Measurements from ENCODE around the gene LINC01488. TPM values are rescaled to one million over a fixed set of nuclear protein-coding genes. Genes with fewer than 3 reads are reported as not detected.

LINC01488 gene
- total and polyA plus RNA-seq, 2 donors (not counting 1 experiment from before 2014, with no cell fraction given): not detected

DNA sequence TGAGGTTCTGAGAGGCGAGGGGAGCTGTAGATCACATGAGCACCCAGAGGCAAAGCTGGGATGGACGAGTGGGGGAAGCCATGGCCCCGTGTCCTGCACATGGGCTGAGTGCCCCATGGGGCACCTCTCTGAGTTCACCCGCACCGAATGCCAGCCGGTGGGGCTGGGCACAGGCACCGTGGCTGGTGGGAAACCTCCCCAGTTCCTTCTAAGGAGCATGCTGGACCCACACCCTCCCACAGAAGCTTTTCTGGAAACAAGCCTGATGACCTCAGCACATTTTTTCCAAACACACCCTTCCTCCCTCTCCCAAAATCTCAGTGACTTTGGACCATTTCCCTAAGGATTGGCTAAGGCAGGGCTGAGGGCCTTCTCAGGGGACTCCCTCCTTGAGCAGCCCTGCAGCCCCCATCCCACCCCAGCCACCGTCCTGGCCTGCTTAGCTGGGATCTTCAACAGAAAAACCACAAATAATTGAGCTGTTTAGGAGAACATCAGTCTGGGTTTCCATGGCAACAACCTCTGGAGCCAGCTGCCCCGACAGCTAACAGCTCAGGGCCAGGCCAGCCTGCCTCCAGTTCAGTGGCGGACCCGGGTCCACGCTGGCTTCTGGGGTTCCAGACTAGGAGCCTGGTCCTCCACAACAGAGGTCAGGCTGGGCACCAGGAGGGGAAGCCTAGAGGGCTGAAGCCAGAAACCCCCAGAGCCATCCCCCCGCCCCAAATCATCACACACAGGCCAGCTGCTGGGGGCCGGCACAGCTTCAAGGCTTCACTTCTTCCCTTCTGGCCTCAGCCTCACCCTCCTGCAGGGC lies 18.1 kb upstream of the LINC01488 start:
- intact Hi-C loops (cut with micrococcal nuclease): no loop called here
- Mint-ChIP-seq H3K9me3 (ENCODE audit: insufficient read depth) (peaks cover 10% of the 10 kb centered on the region), H3K4me1 (peaks cover 2% of the 10 kb centered on the region), H3K4me3 (no peak overlapping the region), H3K27me3 (peaks cover 18% of the 10 kb centered on the region), H3K27ac (no peak overlapping the region)
- Histone ChIP-seq H3K4me1 (ENCODE audit: control insufficient read depth in 2 of 2, insufficient read depth in 2 of 2, low read length in 2 of 2) (no peaks in the 10 kb centered on the region), H3K9ac (ENCODE audit: low read length) (no peak overlapping the region), H3K4me3 (ENCODE audit: control extremely low read depth in 1 of 5, extremely low read depth in 1 of 5, insufficient read depth in 1 of 5, low read depth in 2 of 5, low read length in 4 of 5) (no peak overlapping the region), H3K27ac (ENCODE audit: low read length in 2 of 2) (no peak overlapping the region), H3K4me2 (replicated peaks; ENCODE audit: low read depth, low read length, poor library complexity, severe bottlenecking) (no peak overlapping the region), H4K20me1 (ENCODE audit: control insufficient read depth, insufficient read depth, low read length, poor library complexity, severe bottlenecking) (no peaks in the 10 kb centered on the region), H3K27me3 (replicated peaks in 1 of 4; ENCODE audit: control extremely low read depth in 1 of 4, control insufficient read depth in 3 of 4, insufficient read depth in 4 of 4, low read length in 3 of 4) (peaks cover 0 to 8% (median 4%) of the 10 kb centered on the region in 4 experiments), H3K36me3 (replicated peaks in 1 of 2; ENCODE audit: control extremely low read depth in 1 of 2, control insufficient read depth in 1 of 2, extremely low read depth in 1 of 2, insufficient read depth in 2 of 2, low read length in 1 of 2) (no peaks in the 10 kb centered on the region), H3K9me3 (ENCODE audit: control extremely low read depth in 1 of 3, control insufficient read depth in 2 of 3, insufficient read depth in 1 of 3, low read length in 2 of 3) (peaks cover 0 to 9% (median 0%) of the 10 kb centered on the region in 3 donors), H2AFZ (ENCODE audit: insufficient read depth, low read depth, low read length, poor library complexity, severe bottlenecking) (no peak overlapping the region), H3K79me2 (ENCODE audit: control insufficient read depth, insufficient read depth, low read length) (no peaks in the 10 kb centered on the region)
- DNase-seq: no peak
- CTCF ChIA-PET: no interaction called here
- 83% methylated on average over 12 of the region's 14 CpGs for WGBS (ENCODE audit: insufficient coverage)
- no peak for TF ChIP-seq EZH2 (IDR thresholded peaks at IDR 0.05; ENCODE audit: borderline replicate concordance, insufficient read depth, low read depth, low read length, poor library complexity, severe bottlenecking)
- TF ChIP-seq, protein P1, sequence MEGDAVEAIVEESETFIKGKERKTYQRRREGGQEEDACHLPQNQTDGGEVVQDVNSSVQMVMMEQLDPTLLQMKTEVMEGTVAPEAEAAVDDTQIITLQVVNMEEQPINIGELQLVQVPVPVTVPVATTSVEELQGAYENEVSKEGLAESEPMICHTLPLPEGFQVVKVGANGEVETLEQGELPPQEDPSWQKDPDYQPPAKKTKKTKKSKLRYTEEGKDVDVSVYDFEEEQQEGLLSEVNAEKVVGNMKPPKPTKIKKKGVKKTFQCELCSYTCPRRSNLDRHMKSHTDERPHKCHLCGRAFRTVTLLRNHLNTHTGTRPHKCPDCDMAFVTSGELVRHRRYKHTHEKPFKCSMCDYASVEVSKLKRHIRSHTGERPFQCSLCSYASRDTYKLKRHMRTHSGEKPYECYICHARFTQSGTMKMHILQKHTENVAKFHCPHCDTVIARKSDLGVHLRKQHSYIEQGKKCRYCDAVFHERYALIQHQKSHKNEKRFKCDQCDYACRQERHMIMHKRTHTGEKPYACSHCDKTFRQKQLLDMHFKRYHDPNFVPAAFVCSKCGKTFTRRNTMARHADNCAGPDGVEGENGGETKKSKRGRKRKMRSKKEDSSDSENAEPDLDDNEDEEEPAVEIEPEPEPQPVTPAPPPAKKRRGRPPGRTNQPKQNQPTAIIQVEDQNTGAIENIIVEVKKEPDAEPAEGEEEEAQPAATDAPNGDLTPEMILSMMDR (IDR thresholded peaks at IDR 0.05): no peak
- ATAC-seq (ENCODE audit: low read depth): no peak
- POLR2A ChIA-PET: no interaction called here

Measured in B cell (primary cell).